Measurements from ENCODE around the gene TSC2. TPM values are rescaled to one million over a fixed set of nuclear protein-coding genes. Genes with fewer than 3 reads are reported as not detected.
"Not testable (repeated sequence)": the region's sequence is repeated elsewhere in the genome, so short reads cannot be mapped to it uniquely, and the experiment has no call there.

Gene TSC2
- total and polyA plus RNA-seq, 4 donors, result 23.3 to 51.2 (median 28.7) TPM

GRCh38 chr16:2009791-2010510 lies 37.8 kb upstream of the TSC2 start, which contains the start of gene ZNF598:
Gene ZNF598 (minus strand): TSS chr16:2009821.
- TF ChIP-seq JUND (IDR thresholded peaks at IDR 0.05) (no peak), YY1 (IDR thresholded peaks at IDR 0.05) (peak; percentile 35), CTCF (IDR thresholded peaks at IDR 0.05; ENCODE audit: low read depth, low read length, missing input control) (no peak), RXRA (IDR thresholded peaks at IDR 0.05) (no peak), FOXA2 (IDR thresholded peaks at IDR 0.05) (no peak), ATF3 (IDR thresholded peaks at IDR 0.05) (no peak), HNF4G (IDR thresholded peaks at IDR 0.05) (no peak), RAD21 (IDR thresholded peaks at IDR 0.05) (no peak), TAF1 (conservative IDR thresholded peaks at IDR 0.05) (no peak), FOXA1 (IDR thresholded peaks at IDR 0.05) (no peak), MAX (IDR thresholded peaks at IDR 0.05) (no peak), GABPA (IDR thresholded peaks at IDR 0.05 in 1 of 2, conservative IDR thresholded peaks at IDR 0.05 in 1 of 2) (peak in 1 of 2 donors; percentile 87), REST (IDR thresholded peaks at IDR 0.05) (no peak), HNF4A (conservative IDR thresholded peaks at IDR 0.05) (no peak), SP1 (IDR thresholded peaks at IDR 0.05) (peak; percentile 7), ZBTB33 (IDR thresholded peaks at IDR 0.05) (no peak), EGR1 (IDR thresholded peaks at IDR 0.05; ENCODE audit: low read depth in 2 of 2) (no peak), NR2F2 (IDR thresholded peaks at IDR 0.05) (no peak)
- peak; percentile 84 for DNase-seq (ENCODE audit: low spot score)
- H3K9ac ChIP-seq (ENCODE audit: low read depth in 1 of 2, low read length in 2 of 2), result peak within 1 kb of the TSS; percentile 79 to 97

GRCh38 chr16:2011726-2012125 lies 36.1 kb upstream of the TSC2 start:
- H3K36me3 ChIP-seq (ENCODE audit: control insufficient read depth in 4 of 4, insufficient read depth in 3 of 4, low read depth in 1 of 4, low read length in 3 of 4); H3K4me3 ChIP-seq (ENCODE audit: low read depth in 1 of 3, low read length in 3 of 3); DNase-seq (ENCODE audit: low spot score); H3K9ac ChIP-seq (ENCODE audit: low read depth in 1 of 2, low read length in 2 of 2); H3K27me3 ChIP-seq (ENCODE audit: control insufficient read depth in 4 of 4, insufficient read depth in 4 of 4, low read length in 3 of 4); H3K9me3 ChIP-seq (ENCODE audit: control insufficient read depth in 4 of 4, low read length in 3 of 4); H3K27ac ChIP-seq (ENCODE audit: low read depth in 1 of 2, low read length in 2 of 2): not testable (repeated sequence)
- H3K4me1 ChIP-seq (ENCODE audit: control insufficient read depth in 4 of 4, insufficient read depth in 4 of 4, low read length in 3 of 4), result peaks cover 15 to 31% (median 26%) of the 10 kb centered on the region in 4 donors
- 78% methylated on average over 9 of the region's 9 CpGs for WGBS

More at GRCh38 chr16:2009791-2010510, 37.8 kb upstream of the TSC2 start, which contains the start of gene ZNF598:
- peaks cover 0 to 2% (median 0%) of the 10 kb centered on the region in 4 donors for H3K36me3 ChIP-seq (ENCODE audit: control insufficient read depth in 4 of 4, insufficient read depth in 3 of 4, low read depth in 1 of 4, low read length in 3 of 4)
- H3K27me3 ChIP-seq (ENCODE audit: control insufficient read depth in 4 of 4, insufficient read depth in 4 of 4, low read length in 3 of 4), result no peaks in the 10 kb centered on the region
- peak within 1 kb of the TSS; percentile 77 to 79 for H3K27ac ChIP-seq (ENCODE audit: low read depth in 1 of 2, low read length in 2 of 2)
- peak within 1 kb of the TSS; percentile 85 to 93 (median 90) for H3K4me3 ChIP-seq (ENCODE audit: low read depth in 1 of 3, low read length in 3 of 3)
- H3K9me3 ChIP-seq (ENCODE audit: control insufficient read depth in 4 of 4, low read length in 3 of 4), result no peaks in the 10 kb centered on the region
- WGBS, result 5% methylated on average over 52 of the region's 52 CpGs
- peaks cover 26 to 44% (median 38%) of the 10 kb centered on the region in 4 donors for H3K4me1 ChIP-seq (ENCODE audit: control insufficient read depth in 4 of 4, insufficient read depth in 4 of 4, low read length in 3 of 4)

All from liver (tissue), 9 donors.